ENCODE measurements around the gene CNTNAP2. TPM values are rescaled to one million over a fixed set of nuclear protein-coding genes. Genes with fewer than 3 reads are reported as not detected.

CNTNAP2 gene
- total RNA-seq, 4 donors from 2014 or later = 0.42 to 0.71 TPM; not detected in 2

GRCh38 chr7:146660839-146661238, 544.2 kb downstream of the CNTNAP2 start:
- intact Hi-C loops (cut with DNase I; ENCODE audit: low total_unique reads) = no loop called here
- WGBS, 2 donors = 21 to 29% methylated on average over 5 of the region's 5 CpGs
- no peak overlapping the region for H3K4me3 ChIP-seq (ENCODE audit: low read depth, poor library complexity, severe bottlenecking)
- TF ChIP-seq CTCF (IDR thresholded peaks at IDR 0.05) = no peak
- no peak for TF ChIP-seq POLR2A (IDR thresholded peaks at IDR 0.05)
- no peak for DNase-seq (ENCODE audit: low spot score in 2 of 2)

GRCh38 chr7:146661435-146661834, 544.8 kb downstream of the CNTNAP2 start:
- H3K4me3 ChIP-seq (ENCODE audit: low read depth, poor library complexity, severe bottlenecking) = no peak overlapping the region
- TF ChIP-seq CTCF (IDR thresholded peaks at IDR 0.05) (no peak), POLR2A (IDR thresholded peaks at IDR 0.05) (no peak)
- intact Hi-C loops (cut with DNase I; ENCODE audit: low total_unique reads) = no loop called here
- DNase-seq (ENCODE audit: low spot score in 2 of 2) = no peak

DNA sequence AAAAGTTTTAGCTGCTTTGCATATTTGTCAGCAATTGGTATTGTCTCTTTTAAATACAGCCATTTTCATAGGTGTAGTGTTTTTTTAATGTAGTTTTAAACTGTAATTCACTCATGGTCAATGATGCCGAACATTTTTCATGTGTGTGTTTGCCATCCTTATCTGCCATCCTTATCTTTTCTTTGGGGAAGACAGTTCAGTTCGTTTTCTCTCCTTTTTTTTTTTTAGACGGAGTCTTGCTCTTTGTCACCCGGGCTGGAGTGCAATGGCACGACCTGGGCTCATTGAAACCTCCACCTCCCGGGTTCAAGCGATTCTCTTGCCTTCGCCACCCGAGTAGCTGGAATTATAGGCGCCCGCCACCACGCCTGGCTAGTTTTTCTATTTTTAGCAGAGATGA, 545.3 kb downstream of the CNTNAP2 start:
- DNase-seq (ENCODE audit: low spot score in 2 of 2) = no peak
- H3K4me3 ChIP-seq (ENCODE audit: low read depth, poor library complexity, severe bottlenecking) = no peak overlapping the region
- TF ChIP-seq POLR2A (IDR thresholded peaks at IDR 0.05) = no peak
- TF ChIP-seq CTCF (IDR thresholded peaks at IDR 0.05) = no peak
- WGBS, 2 donors = 74 to 75% methylated on average over 12 of the region's 12 CpGs
- intact Hi-C loops (cut with DNase I; ENCODE audit: low total_unique reads) = no loop called here

- no peak overlapping the region for H3K4me3 ChIP-seq (ENCODE audit: low read depth, poor library complexity, severe bottlenecking)
- TF ChIP-seq POLR2A (IDR thresholded peaks at IDR 0.05) = no peak
- TF ChIP-seq CTCF (IDR thresholded peaks at IDR 0.05) = no peak
- intact Hi-C loops (cut with DNase I; ENCODE audit: low total_unique reads) = no loop called here
- no peak for DNase-seq (ENCODE audit: low spot score in 2 of 2)
- 94 to 96% methylated on average over 12 of the region's 12 CpGs for WGBS, 2 donors
Measured at GRCh38 chr7:146665023-146665422, 548.4 kb downstream of the CNTNAP2 start.

DNA sequence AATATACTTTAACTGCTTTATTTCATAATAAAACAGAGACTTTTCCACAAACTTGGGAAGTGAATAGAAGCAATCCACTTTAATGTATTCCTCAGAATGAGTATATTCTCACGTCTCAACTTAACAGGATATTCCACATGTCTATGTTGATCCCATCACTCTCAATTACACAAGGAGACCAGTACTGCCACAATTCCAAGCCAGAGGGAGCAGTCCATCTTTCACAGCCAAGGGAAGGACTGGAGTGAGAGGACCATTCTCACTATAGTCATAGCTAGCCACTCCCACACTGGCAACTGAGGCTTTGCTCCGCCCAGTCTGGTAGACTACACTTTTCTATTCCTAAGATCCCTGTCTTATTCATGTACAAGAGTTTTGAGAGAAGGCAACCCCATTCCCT, 553.9 kb downstream of the CNTNAP2 start:
- 86 to 94% methylated on average over 2 of the region's 2 CpGs for WGBS, 2 donors
- TF ChIP-seq POLR2A (IDR thresholded peaks at IDR 0.05) (no peak), CTCF (IDR thresholded peaks at IDR 0.05) (no peak)
- DNase-seq (ENCODE audit: low spot score in 2 of 2) = no peak
- intact Hi-C loops (cut with DNase I; ENCODE audit: low total_unique reads) = no loop called here
- no peak overlapping the region for H3K4me3 ChIP-seq (ENCODE audit: low read depth, poor library complexity, severe bottlenecking)

GRCh38 chr7:146681487-146681886, 564.9 kb downstream of the CNTNAP2 start:
- no peak for DNase-seq (ENCODE audit: low spot score in 2 of 2)
- TF ChIP-seq POLR2A (IDR thresholded peaks at IDR 0.05) = no peak
- TF ChIP-seq CTCF (IDR thresholded peaks at IDR 0.05) = no peak
- intact Hi-C loops (cut with DNase I; ENCODE audit: low total_unique reads) = no loop called here

More at GRCh38 chr7:146681487-146681886, 564.9 kb downstream of the CNTNAP2 start:
- H3K4me3 ChIP-seq (ENCODE audit: low read depth, poor library complexity, severe bottlenecking) = no peak overlapping the region

Data from lower leg skin (tissue), 4 donors.